ENCODE measurements around the gene LZTR1. TPM values are rescaled to one million over a fixed set of nuclear protein-coding genes. Genes with fewer than 3 reads are reported as not detected.

The LZTR1 gene
- total and polyA plus RNA-seq, 2 experiments from 2014 or later, result 9.2 to 39.9 TPM

DNA sequence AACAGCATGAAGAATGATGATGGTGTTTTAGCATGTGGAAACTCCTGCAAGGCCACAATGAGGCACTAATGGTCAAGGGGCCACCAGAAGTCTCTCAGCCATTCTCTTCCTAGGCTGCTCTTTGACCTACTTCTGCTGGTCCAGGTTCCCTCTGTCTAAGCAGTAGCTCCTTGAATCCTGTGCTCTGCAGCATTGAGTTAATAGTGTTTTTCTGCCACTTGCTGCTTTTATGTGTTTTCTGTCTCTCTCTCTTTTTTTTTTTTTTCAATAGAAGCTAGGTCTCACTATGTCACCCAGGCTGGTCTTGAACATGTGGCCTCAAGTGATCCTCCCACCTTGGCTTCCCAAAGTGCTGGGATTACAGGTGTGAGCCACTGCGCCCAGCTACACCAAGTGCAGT lies 35.1 kb upstream of the LZTR1 start:
- ATAC-seq (no peak), DNase-seq (ENCODE audit: low spot score) (no peak)
- Mint-ChIP-seq H3K27ac (no peak overlapping the region), H3K4me3 (no peak overlapping the region), H3K36me3 (ENCODE audit: low read depth) (peaks cover 32% of the 10 kb centered on the region), H3K4me1 (peaks cover 15% of the 10 kb centered on the region; the same call in 2 of the 3 replicates), H3K9me3 (no peaks in the 10 kb centered on the region), H3K27me3 (ENCODE audit: insufficient read depth, low read depth, poor library complexity) (peaks cover 4% of the 10 kb centered on the region)
- Histone ChIP-seq H3K4me1 (ENCODE audit: insufficient read depth) (peaks cover 12% of the 10 kb centered on the region), H3K9me2 (ENCODE audit: insufficient read depth) (no peaks in the 10 kb centered on the region), H3K27me3 (ENCODE audit: insufficient read depth) (no peaks in the 10 kb centered on the region), H3K27ac (ENCODE audit: low read depth) (no peak overlapping the region), H3F3A (replicated peaks; ENCODE audit: low read depth) (peaks cover 7% of the 10 kb centered on the region; the same call in 1 of the 2 replicates), H3K4me2 (no peak overlapping the region), H3K79me2 (replicated peaks; ENCODE audit: insufficient read depth) (peaks cover 97% of the 10 kb centered on the region), H2AFZ (no peak overlapping the region), H4K20me1 (replicated peaks; ENCODE audit: insufficient read depth) (peaks cover 89% of the 10 kb centered on the region), H3K36me3 (ENCODE audit: insufficient read depth) (peaks cover 18% of the 10 kb centered on the region), H3K4me3 (no peak overlapping the region)
- TF ChIP-seq CREB1 (CRISPR knock-in tag; IDR thresholded peaks at IDR 0.05; ENCODE audit: low read depth) (no peak), EZH2phosphoT487 (IDR thresholded peaks at IDR 0.05; ENCODE audit: unreplicated experiment) (no peak), POLR2AphosphoS5 (IDR thresholded peaks at IDR 0.05; ENCODE audit: low read depth) (no peak), CTCF (conservative IDR thresholded peaks at IDR 0.05; ENCODE audit: low read depth in 2 of 2) (no peak), STAT1 (IDR thresholded peaks at IDR 0.05; ENCODE audit: unreplicated experiment) (no peak), NANOG (IDR thresholded peaks at IDR 0.05; ENCODE audit: borderline replicate concordance) (no peak), REST (IDR thresholded peaks at IDR 0.05; ENCODE audit: unreplicated experiment) (no peak)

DNA sequence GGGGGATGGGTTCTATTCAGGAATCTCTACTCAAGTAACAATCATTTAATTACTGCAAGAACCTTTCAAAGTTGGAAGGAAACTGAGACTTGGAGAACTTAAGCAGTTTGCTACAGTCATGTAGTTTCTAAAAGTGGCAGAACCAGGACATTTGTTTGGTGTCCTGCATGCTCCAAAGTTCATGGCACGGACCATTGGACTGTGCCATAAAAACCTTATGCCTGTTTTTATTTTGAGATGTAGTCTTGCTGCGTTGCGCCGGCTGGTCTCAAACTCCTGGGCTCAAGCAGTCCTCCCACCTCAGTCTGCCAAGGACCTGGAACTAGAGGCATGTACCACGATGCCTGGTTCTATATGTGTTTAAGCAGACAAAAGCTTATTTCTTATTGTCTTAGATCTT lies 33.6 kb upstream of the LZTR1 start:
- H3K27ac ChIP-seq (ENCODE audit: low read depth), result no peak overlapping the region
- H3K4me3 ChIP-seq, result no peak overlapping the region
- peaks cover 8% of the 10 kb centered on the region; the same call in 1 of the 2 replicates for H3K4me1 ChIP-seq (ENCODE audit: insufficient read depth)
- no peak for ATAC-seq
- DNase-seq (ENCODE audit: low spot score), result no peak
- peaks cover 18% of the 10 kb centered on the region for H3K36me3 ChIP-seq (ENCODE audit: insufficient read depth)
- H3K9me2 ChIP-seq (ENCODE audit: insufficient read depth), result no peaks in the 10 kb centered on the region
- H2AFZ ChIP-seq, result no peak overlapping the region
- no peak overlapping the region for H3K4me2 ChIP-seq
- Mint-ChIP-seq H3K27ac (no peak overlapping the region), H3K27me3 (ENCODE audit: insufficient read depth, low read depth, poor library complexity) (peaks cover 4% of the 10 kb centered on the region), H3K4me1 (peaks cover 15% of the 10 kb centered on the region; the same call in 2 of the 3 replicates), H3K36me3 (ENCODE audit: low read depth) (peaks cover 38% of the 10 kb centered on the region), H3K9me3 (no peaks in the 10 kb centered on the region), H3K4me3 (no peak overlapping the region)
- H3K27me3 ChIP-seq (ENCODE audit: insufficient read depth), result no peaks in the 10 kb centered on the region
- peaks cover 81% of the 10 kb centered on the region for H4K20me1 ChIP-seq (replicated peaks; ENCODE audit: insufficient read depth)
- peaks cover 7% of the 10 kb centered on the region; the same call in 1 of the 2 replicates for H3F3A ChIP-seq (replicated peaks; ENCODE audit: low read depth)
- H3K79me2 ChIP-seq (replicated peaks; ENCODE audit: insufficient read depth), result peaks cover 82% of the 10 kb centered on the region
- TF ChIP-seq ZNF331 (CRISPR knock-in tag; IDR thresholded peaks at IDR 0.05; ENCODE audit: low read depth) (no peak), REST (IDR thresholded peaks at IDR 0.05; ENCODE audit: unreplicated experiment) (no peak), CREB1 (CRISPR knock-in tag; IDR thresholded peaks at IDR 0.05; ENCODE audit: low read depth) (no peak), POLR2AphosphoS5 (IDR thresholded peaks at IDR 0.05; ENCODE audit: low read depth) (no peak)
- TF ChIP-seq, protein P1, sequence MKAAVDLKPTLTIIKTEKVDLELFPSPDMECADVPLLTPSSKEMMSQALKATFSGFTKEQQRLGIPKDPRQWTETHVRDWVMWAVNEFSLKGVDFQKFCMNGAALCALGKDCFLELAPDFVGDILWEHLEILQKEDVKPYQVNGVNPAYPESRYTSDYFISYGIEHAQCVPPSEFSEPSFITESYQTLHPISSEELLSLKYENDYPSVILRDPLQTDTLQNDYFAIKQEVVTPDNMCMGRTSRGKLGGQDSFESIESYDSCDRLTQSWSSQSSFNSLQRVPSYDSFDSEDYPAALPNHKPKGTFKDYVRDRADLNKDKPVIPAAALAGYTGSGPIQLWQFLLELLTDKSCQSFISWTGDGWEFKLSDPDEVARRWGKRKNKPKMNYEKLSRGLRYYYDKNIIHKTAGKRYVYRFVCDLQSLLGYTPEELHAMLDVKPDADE (IDR thresholded peaks at IDR 0.05), result no peak
